Stimulated activated CD8-positive, alpha-beta memory T cell treated with anti-CD3 and anti-CD28 coated beads, Interleukin-2, amount 100 ng/mL, for 1 hour (primary cell): ENCODE results near the gene CORO6.
"Not testable (repeated sequence)": the region's sequence is repeated elsewhere in the genome, so short reads cannot be mapped to it uniquely, and the experiment has no call there.

ENCODE experiments used
- DNase-seq, 2 donors: peaks; one replicate each; pipeline ENCODE4 v3.0.0-alpha.2; 2020; ENCODE audit warnings: low read depth in 2 of 2

Gene CORO6

DNA sequence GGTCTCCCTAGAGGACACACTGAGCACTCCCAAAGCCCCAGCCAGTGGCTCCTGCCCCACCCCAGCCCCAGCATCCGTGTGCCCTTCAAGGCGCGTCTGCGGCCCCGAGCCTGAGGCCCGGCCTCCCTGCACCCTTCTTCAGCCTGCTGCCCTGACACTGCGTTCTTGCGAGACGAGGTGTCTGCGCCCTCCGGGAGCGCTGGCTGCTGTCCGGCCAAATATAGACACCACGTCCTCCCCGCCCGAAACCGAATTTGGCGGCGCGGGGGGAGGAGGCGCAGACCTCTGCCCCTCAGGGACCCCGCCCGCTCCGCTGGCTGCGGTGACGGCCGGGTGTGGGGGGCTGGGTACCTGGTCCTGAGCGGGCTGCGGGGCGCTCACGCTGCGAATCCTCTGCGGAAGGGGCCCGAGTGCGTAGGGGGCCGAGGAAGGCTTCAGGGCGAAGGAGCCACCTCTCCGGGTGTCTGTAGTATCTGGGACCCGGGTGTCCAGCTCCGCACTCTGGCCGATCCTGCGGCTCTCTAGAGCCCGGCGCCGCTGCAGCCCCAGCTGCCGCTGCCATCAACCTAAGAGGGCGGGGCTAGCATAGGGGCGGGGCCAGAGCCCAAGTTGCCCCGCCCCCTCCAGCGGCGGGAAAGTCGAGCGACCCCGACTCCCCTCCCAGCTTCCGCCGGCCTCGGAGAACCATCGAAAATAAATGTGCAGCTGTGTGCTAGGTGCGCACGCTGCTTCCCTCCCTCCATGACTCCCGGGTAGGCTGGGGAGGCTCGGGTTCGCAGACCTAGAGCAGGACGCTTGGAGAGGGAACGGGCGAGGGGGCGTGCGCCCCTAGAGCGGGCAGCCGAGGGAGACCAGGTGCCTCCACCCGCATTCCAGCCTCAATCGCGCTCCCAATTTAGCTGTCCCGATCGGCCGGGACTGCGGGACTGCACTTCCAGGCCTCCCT is at the start of gene CORO6:
Gene CORO6, minus strand, starts transcription at position 576 of the 946 bp plus-strand sequence. CDS start 1,491 bp downstream, outside the sequence.
- DNase-seq, result peak; percentile 43 to 44

DNA sequence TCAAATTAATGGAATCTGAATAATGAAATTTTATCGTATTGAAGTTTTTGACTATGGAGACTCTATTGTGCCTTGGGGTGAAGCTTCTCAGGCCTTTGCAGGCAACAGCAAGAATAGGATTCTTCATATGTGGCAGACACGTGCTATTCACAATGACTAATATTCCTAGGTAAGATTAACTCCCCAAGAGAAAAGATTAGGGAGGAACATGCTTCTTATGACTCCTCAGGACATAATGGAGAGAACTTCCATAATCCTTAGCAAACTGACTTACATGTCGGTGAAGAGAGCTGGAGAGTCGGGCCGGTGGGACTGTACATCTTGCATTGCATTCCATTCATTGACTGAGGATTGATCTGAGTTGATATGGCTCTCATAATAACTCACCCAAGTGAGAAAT is 48.9 kb upstream of the CORO6 start:
- DNase-seq, result no peak

- no peak for DNase-seq
Measured at GRCh38 chr17:29669266-29669665, 46.6 kb upstream of the CORO6 start.

- DNase-seq, result no peak
Measured at GRCh38 chr17:29667969-29668368, 45.3 kb upstream of the CORO6 start.

GRCh38 chr17:29665481-29665810 is 42.7 kb upstream of the CORO6 start:
- no peak for DNase-seq

- DNase-seq, result no peak
Measured at GRCh38 chr17:29664743-29665480, 42.2 kb upstream of the CORO6 start.

DNA sequence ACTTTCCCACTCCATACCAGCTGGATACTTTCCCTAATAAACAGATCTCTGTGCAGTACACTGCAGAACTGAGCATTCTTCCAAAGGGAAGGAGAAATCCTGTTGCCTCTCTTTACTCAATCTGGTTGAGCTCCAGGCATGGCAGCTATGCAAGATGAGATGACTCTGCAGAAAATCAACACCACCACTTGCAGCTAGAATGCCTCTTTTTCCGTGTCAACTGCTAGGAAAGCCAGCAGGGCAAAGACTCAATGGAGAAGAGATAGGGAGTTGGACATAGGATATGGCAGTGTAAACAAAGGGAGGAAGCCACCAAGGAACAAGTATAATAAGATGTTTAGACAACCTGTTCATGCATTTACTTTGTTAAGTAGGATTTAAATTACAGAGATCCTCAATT is 40.4 kb upstream of the CORO6 start:
- DNase-seq, result no peak

DNA sequence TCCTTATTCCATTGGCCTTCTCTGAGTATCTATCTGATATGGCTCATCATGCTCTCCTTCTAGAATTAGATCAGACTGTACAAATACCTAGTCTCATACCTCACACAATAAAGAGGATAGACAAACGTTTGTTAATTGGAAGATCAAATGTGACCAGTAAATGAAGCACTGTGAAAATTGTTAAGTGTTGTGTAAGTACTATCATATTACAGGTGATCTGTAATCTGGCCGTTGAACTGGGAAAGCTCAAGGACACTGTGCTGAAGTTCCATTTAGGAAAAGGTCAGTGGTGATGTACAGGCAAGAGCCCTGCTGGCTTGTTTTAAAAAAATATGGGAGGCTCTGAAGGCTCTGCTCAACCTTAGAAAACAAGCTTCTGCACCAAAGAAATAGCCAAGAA is 38.5 kb upstream of the CORO6 start:
- no peak for DNase-seq

- no peak for DNase-seq
Measured at GRCh38 chr17:29659155-29659554, 36.4 kb upstream of the CORO6 start.

DNA sequence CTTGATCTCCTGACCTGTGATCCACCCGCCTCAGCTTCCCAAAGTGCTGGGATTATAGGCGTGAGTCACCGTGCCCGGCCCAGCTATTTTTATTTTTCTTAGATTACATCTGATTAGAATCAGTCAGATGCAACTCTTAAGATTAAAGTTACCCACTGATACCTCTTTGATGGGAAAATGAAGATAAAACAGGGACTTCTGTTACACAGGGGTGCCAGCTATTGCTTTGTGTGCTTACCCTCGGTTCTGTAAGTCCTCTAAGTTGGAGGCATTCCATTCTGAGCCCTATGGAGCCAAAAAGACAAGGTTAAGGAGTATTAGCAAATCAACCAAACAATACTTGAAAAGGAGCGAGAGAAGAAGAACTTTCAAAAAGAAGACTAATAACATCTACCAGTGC is 32.6 kb upstream of the CORO6 start:
- no peak for DNase-seq

GRCh38 chr17:29653995-29654714 is 31.4 kb upstream of the CORO6 start:
- DNase-seq, result no peak

- DNase-seq, result no peak
Measured at GRCh38 chr17:29652976-29653375, 30.3 kb upstream of the CORO6 start.

DNA sequence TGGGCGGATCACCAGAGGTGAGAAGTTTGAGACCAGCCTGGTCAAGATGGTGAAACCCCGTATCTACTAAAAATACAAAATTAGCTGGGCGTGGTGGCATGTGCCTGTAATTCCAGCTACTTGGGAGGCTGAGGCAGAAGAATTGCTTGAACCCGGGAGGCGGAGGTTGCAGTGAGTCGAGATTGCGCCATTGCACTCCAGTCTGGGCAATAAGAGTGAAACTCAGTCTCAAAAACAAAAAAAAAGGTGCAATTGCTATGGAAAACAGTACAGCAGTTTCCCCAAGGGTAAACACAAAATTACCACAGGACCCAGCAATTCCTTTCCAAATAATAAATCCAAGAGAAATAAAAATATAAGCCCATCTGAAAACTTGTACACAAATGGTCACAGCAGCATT is 29.2 kb upstream of the CORO6 start:
- DNase-seq, result not testable (repeated sequence)

DNA sequence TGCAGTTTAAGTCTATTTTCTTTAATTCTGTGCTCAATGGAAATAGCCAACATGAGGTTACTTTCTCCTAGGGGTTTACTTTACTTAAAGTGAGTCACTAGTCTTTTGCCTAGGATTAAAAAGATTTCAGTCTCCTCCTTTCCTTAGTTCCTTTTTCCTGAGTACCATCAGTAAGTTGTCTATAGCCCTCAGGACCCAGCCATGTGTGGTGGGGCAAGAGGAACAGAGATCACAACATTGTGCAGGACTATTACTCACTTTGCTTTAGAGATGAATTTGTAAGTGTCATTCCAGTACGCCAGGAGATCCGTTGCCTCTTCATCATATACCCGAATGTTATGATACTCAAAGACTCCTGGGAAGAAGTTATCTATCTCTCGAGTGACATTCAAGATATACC is 27.7 kb upstream of the CORO6 start:
- DNase-seq, result no peak

GRCh38 chr17:29649359-29649758 is 26.6 kb upstream of the CORO6 start:
- DNase-seq, result no peak

- DNase-seq, result no peak
Measured at GRCh38 chr17:29648005-29648404, 25.3 kb upstream of the CORO6 start.

GRCh38 chr17:29645515-29646051 is 22.9 kb upstream of the CORO6 start:
- no peak for DNase-seq

DNA sequence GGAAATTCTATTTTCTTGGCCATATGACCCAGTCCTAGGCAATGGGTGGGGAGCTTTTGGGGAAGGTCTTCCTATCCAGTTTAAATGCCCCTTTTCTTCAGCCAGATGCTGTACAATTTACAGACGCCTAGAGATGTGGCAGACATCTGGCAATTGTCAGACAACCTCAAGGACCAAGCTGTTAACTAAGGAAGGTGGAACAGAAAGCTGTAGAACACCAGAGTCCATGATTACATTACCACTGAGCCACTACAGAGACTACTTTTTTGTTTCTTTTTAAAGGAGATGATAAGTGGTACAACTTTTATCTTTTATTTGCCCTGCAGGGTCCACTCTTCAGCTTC is 21.1 kb upstream of the CORO6 start:
- no peak for DNase-seq

DNA sequence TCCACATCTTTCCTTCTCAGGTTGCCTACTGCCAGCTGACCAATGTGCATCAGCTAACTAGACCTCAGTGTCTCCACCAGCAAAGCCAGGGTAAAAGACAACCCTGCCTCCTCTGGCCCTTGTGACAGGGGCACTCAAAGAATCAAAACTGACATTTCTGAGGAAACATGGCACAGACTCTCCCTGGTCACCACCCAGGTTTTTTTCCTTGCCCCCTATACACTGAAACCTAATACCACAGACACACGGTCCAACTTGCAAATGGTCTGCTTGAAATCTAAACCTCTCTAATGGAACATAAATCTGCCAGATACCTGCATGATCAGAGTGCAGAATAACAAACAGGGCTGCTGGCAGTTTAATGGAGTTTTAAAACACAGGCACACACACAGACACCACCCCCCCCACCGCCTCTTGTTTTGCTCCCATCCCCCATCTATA is 19.5 kb upstream of the CORO6 start:
- no peak for DNase-seq

DNA sequence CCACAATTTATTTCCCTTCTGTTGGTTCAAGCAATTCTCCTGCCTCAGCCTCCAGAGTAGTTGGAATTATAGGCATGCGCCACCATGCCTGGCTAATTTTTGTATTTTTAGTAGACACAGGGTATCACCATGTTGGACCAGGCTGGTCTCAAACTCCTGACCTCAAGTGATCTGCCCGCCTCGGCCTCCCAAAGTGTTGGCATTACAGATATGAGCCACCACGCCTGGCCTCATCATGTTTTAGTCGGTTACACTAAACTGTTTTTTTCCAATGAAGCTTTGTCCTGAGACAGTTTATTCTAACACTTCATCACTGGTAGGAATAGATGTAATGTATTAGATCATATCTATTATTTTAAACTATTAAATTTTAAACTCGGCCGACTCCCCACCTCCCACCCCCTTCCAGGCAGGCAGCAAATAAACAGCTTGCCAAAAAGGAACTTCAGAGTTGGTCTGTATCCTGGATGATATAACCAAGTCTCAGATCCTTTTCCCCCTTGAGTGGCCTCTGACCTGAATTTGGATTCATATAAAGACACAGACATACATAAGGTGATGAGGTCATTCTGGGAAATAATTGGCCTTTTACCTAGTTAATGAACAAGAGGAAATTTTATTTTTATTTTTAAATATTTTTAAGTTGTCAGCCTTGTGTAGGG is 18.4 kb upstream of the CORO6 start:
- DNase-seq, result no peak

DNA sequence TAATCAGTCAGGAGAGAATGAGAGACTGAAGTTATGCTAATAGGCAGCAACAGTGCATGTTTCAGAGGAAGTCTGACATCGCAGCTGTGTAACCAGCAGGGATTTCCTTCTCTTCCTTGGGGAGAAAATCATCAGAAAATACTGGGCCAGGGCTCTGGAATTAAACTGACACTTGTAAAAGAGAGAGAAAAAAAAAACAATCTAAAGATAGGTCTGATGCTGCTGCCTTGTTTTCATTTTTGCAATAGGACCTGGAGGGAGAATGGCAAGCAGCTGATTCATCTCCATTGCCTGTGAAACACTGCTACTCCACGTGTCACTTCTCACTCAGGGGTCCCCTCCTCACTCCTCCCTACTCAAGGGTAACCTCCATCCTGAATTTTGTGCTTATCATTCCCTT is 17.7 kb upstream of the CORO6 start:
- no peak for DNase-seq

- no peak for DNase-seq
Measured at GRCh38 chr17:29633886-29634285, 11.2 kb upstream of the CORO6 start.
